Activated CD8-positive, alpha-beta memory T cell treated with anti-CD3 and anti-CD28 coated beads for 36 hours (primary cell): ENCODE results near the gene NKIRAS1. TPM values are rescaled to one million over a fixed set of nuclear protein-coding genes. Genes with fewer than 3 reads are reported as not detected.
"Not testable (repeated sequence)": the region's sequence is repeated elsewhere in the genome, so short reads cannot be mapped to it uniquely, and the experiment has no call there.

Experiments
- CTCF ChIA-PET: fragments of 350-600 bp; sonication (Branson Sonifier 250); formaldehyde crosslinking; loops from one replicate; lab custom pipeline; 2021; ENCODE audit warnings: antibody characterized with exemption; lab: Charles Lee
- POLR2A ChIA-PET: fragments of 350-600 bp; sonication (Branson Sonifier 250); formaldehyde crosslinking; loops from one replicate; lab custom pipeline; 2021; ENCODE audit warnings: antibody characterized with exemption; lab: Charles Lee
- total RNA-seq, 2 experiments: library from RNA; stranded (reverse); gene quantifications; one replicate each; pipeline ENCODE4 v1.2.3, GENCODE V29; 2021

NKIRAS1 gene
- total RNA-seq, 2 experiments from 2014 or later, result 6.1 to 6.2 TPM

- POLR2A ChIA-PET, result no interaction called here
- CTCF ChIA-PET, result no interaction called here
Measured at GRCh38 chr3:23880703-23881339, 36.0 kb downstream of the NKIRAS1 start.

GRCh38 chr3:23879485-23879884 is 37.3 kb downstream of the NKIRAS1 start:
- ChIA-PET POLR2A (no interaction called here), CTCF (no interaction called here)

- ChIA-PET POLR2A (no interaction called here), CTCF (no interaction called here)
Measured at GRCh38 chr3:23877329-23877980, 39.3 kb downstream of the NKIRAS1 start.

- CTCF ChIA-PET, result interaction anchor here (1.2 kb wide), 1 partner anchor 12 kb away, joined by 3 read pairs; no protein-coding TSS in a partner anchor
- POLR2A ChIA-PET, result no interaction called here
Measured at GRCh38 chr3:23876923-23877322, 39.9 kb downstream of the NKIRAS1 start.

- ChIA-PET POLR2A (no interaction called here), CTCF (no interaction called here)
Measured at GRCh38 chr3:23875113-23875725, 41.6 kb downstream of the NKIRAS1 start.

GRCh38 chr3:23874359-23875112 is 42.3 kb downstream of the NKIRAS1 start:
- POLR2A ChIA-PET, result no interaction called here
- CTCF ChIA-PET, result no interaction called here

- ChIA-PET CTCF (no interaction called here), POLR2A (no interaction called here)
Measured at GRCh38 chr3:23873941-23874340, 42.8 kb downstream of the NKIRAS1 start.

- POLR2A ChIA-PET, result no interaction called here
- CTCF ChIA-PET, result no interaction called here
Measured at GRCh38 chr3:23872330-23872729, 44.5 kb downstream of the NKIRAS1 start.

- CTCF ChIA-PET, POLR2A ChIA-PET: not testable (repeated sequence)
Measured at GRCh38 chr3:23871361-23871760, 45.4 kb downstream of the NKIRAS1 start.

- POLR2A ChIA-PET, result not testable (repeated sequence)
- CTCF ChIA-PET, result interaction anchor here (1.0 kb wide), 1 partner anchor 79 kb away, joined by 3 read pairs; no protein-coding TSS in a partner anchor
Measured at GRCh38 chr3:23870663-23871043, 46.1 kb downstream of the NKIRAS1 start.

- ChIA-PET CTCF (interaction anchor here (1.0 kb wide), 1 partner anchor 79 kb away, joined by 3 read pairs; no protein-coding TSS in a partner anchor), POLR2A (no interaction called here)
Measured at GRCh38 chr3:23869977-23870662, 46.7 kb downstream of the NKIRAS1 start.

GRCh38 chr3:23867838-23868237 is 49.0 kb downstream of the NKIRAS1 start:
- ChIA-PET CTCF (no interaction called here), POLR2A (no interaction called here)

- ChIA-PET POLR2A (no interaction called here), CTCF (no interaction called here)
Measured at GRCh38 chr3:23867400-23867799, 49.4 kb downstream of the NKIRAS1 start.

GRCh38 chr3:23865595-23866396 is 51.0 kb downstream of the NKIRAS1 start:
- POLR2A ChIA-PET, result no interaction called here
- CTCF ChIA-PET, result no interaction called here

- CTCF ChIA-PET, result interaction anchor here (0.6 kb wide), 1 partner anchor 8 kb away, joined by 3 read pairs; no protein-coding TSS in a partner anchor
- POLR2A ChIA-PET, result no interaction called here
Measured at GRCh38 chr3:23864931-23865330, 51.9 kb downstream of the NKIRAS1 start.

- CTCF ChIA-PET, result interaction anchor here (0.6 kb wide), 1 partner anchor 81 kb away, joined by 3 read pairs; no protein-coding TSS in a partner anchor
- POLR2A ChIA-PET, result no interaction called here
Measured at GRCh38 chr3:23863060-23863459, 53.7 kb downstream of the NKIRAS1 start.

- POLR2A ChIA-PET, result no interaction called here
- CTCF ChIA-PET, result no interaction called here
Measured at GRCh38 chr3:23861689-23862088, 55.1 kb downstream of the NKIRAS1 start.

GRCh38 chr3:23859839-23860382 is 56.9 kb downstream of the NKIRAS1 start:
- POLR2A ChIA-PET, result no interaction called here

More at GRCh38 chr3:23859839-23860382, 56.9 kb downstream of the NKIRAS1 start:
- CTCF ChIA-PET, result interaction anchor here (1.0 kb wide), 1 partner anchor 16 kb away, joined by 3 read pairs; no protein-coding TSS in a partner anchor
